ENCODE measurements around the gene SUSD1. TPM values are rescaled to one million over a fixed set of nuclear protein-coding genes. Genes with fewer than 3 reads are reported as not detected.

SUSD1 gene
- total and polyA plus RNA-seq, 4 experiments from 2014 or later, result 3.6 to 8.4 (median 5.8) TPM

- ChIA-PET CTCF (ENCODE audit: partially characterized antibody) (no interaction called here), POLR2A (ENCODE audit: partially characterized antibody) (interaction anchor here (1.6 kb wide), 1 partner anchor 10 kb away, joined by 4 read pairs; no protein-coding TSS in a partner anchor)
- Mint-ChIP-seq H3K4me1 (peaks cover 7 to 18% (median 10%) of the 10 kb centered on the region in 4 donors), H3K4me3 (no peak overlapping the region), H3K27me3 (no peaks in the 10 kb centered on the region), H3K27ac (no peak overlapping the region), H3K36me3 (peaks cover 0 to 7% of the 10 kb centered on the region in 2 donors), H3K9me3 (peaks cover 0 to 7% (median 1%) of the 10 kb centered on the region in 8 donors)
- Histone ChIP-seq H3K36me3 (ENCODE audit: insufficient read depth, low read length) (no peaks in the 10 kb centered on the region), H3K27me3 (ENCODE audit: insufficient read depth, low read length) (no peaks in the 10 kb centered on the region), H3K9me3 (ENCODE audit: control insufficient read depth in 1 of 2, low read length in 2 of 2) (no peaks in the 10 kb centered on the region), H3K27ac (ENCODE audit: low read depth, low read length) (no peak overlapping the region), H3K4me3 (ENCODE audit: low read length in 2 of 2) (no peak overlapping the region), H3K4me1 (ENCODE audit: insufficient read depth, low read length) (no peaks in the 10 kb centered on the region)
- DNase-seq, result no peak
- intact Hi-C loops (cut with micrococcal nuclease), result no loop called here
These were observed 11.6 kb upstream of the SUSD1 start for GRCh38 chr9:112186695-112187094.

- ChIA-PET CTCF (ENCODE audit: partially characterized antibody) (interaction anchor here (1.2 to 2.4 kb wide), 2 partner anchors 9 to 15 kb away, joined by 3 to 6 read pairs; no protein-coding TSS in a partner anchor), POLR2A (ENCODE audit: partially characterized antibody) (interaction anchor here (2.3 kb wide), 1 partner anchor 10 kb away, joined by 14 read pairs; the partner anchor contains the start of gene SUSD1)
- Mint-ChIP-seq H3K9me3 (peaks cover 0 to 3% (median 0%) of the 10 kb centered on the region in 8 donors), H3K36me3 (no peaks in the 10 kb centered on the region), H3K27ac (no peak overlapping the region), H3K4me1 (peaks cover 20 to 35% (median 25%) of the 10 kb centered on the region in 4 donors), H3K27me3 (no peaks in the 10 kb centered on the region), H3K4me3 (no peak overlapping the region)
- H3K9me3 ChIP-seq (ENCODE audit: control insufficient read depth in 1 of 2, low read length in 2 of 2), result no peaks in the 10 kb centered on the region
- H3K4me3 ChIP-seq (ENCODE audit: low read length in 2 of 2), result no peak overlapping the region
- no peak for DNase-seq
- peaks cover 16% of the 10 kb centered on the region for H3K4me1 ChIP-seq (ENCODE audit: insufficient read depth, low read length)
- no peaks in the 10 kb centered on the region for H3K27me3 ChIP-seq (ENCODE audit: insufficient read depth, low read length)
- intact Hi-C loops (cut with micrococcal nuclease), result no loop called here
- no peaks in the 10 kb centered on the region for H3K36me3 ChIP-seq (ENCODE audit: insufficient read depth, low read length)
- no peak overlapping the region for H3K27ac ChIP-seq (ENCODE audit: low read depth, low read length)
These were observed 9.8 kb upstream of the SUSD1 start for GRCh38 chr9:112184946-112185345.

GRCh38 chr9:112184221-112184620, 9.1 kb upstream of the SUSD1 start:
- no peaks in the 10 kb centered on the region for H3K9me3 ChIP-seq (ENCODE audit: control insufficient read depth in 1 of 2, low read length in 2 of 2)
- peaks cover 0 to 3% (median 0%) of the 10 kb centered on the region in 8 donors for H3K9me3 Mint-ChIP-seq
- H3K4me3 Mint-ChIP-seq, result no peak overlapping the region
- DNase-seq, result no peak
- CTCF ChIA-PET (ENCODE audit: partially characterized antibody), result interaction anchor here (0.9 to 2.4 kb wide), 4 partner anchors 8 to 86 kb away, joined by 3 to 6 read pairs (median 4); no protein-coding TSS in a partner anchor
- H3K27ac Mint-ChIP-seq, result no peak overlapping the region
- no peaks in the 10 kb centered on the region for H3K36me3 Mint-ChIP-seq
- no peak overlapping the region for H3K4me3 ChIP-seq (ENCODE audit: low read length in 2 of 2)
- H3K27me3 Mint-ChIP-seq, result no peaks in the 10 kb centered on the region
- H3K4me1 ChIP-seq (ENCODE audit: insufficient read depth, low read length), result peaks cover 23% of the 10 kb centered on the region
- H3K27me3 ChIP-seq (ENCODE audit: insufficient read depth, low read length), result no peaks in the 10 kb centered on the region
- peaks cover 23 to 40% (median 29%) of the 10 kb centered on the region in 4 donors for H3K4me1 Mint-ChIP-seq
- POLR2A ChIA-PET (ENCODE audit: partially characterized antibody), result interaction anchor here (2.3 kb wide), 1 partner anchor 9 kb away, joined by 14 read pairs; the partner anchor contains the start of gene SUSD1
- no peak overlapping the region for H3K27ac ChIP-seq (ENCODE audit: low read depth, low read length)
- intact Hi-C loops (cut with micrococcal nuclease), result no loop called here
- no peaks in the 10 kb centered on the region for H3K36me3 ChIP-seq (ENCODE audit: insufficient read depth, low read length)

GRCh38 chr9:112180387-112180881, 5.3 kb upstream of the SUSD1 start:
- H3K4me1 Mint-ChIP-seq, result peaks cover 44 to 68% (median 51%) of the 10 kb centered on the region in 4 donors
- CTCF ChIA-PET (ENCODE audit: partially characterized antibody), result no interaction called here
- intact Hi-C loops (cut with micrococcal nuclease), result no loop called here

GRCh38 chr9:112179816-112180215, 4.7 kb upstream of the SUSD1 start:
- H3K27ac Mint-ChIP-seq, result peak overlapping the region in 4 of 7 donors; percentile 50 to 85 (median 74)
- intact Hi-C loops (cut with micrococcal nuclease), result loop anchor here (5.0 to 10.0 kb wide), 2 partner anchors 83 to 535 kb away; partner anchors contain the start of gene INIP
- H3K36me3 ChIP-seq (ENCODE audit: insufficient read depth, low read length), result no peaks in the 10 kb centered on the region
- DNase-seq, result no peak
- no peak overlapping the region for H3K4me3 ChIP-seq (ENCODE audit: low read length in 2 of 2)
- peaks cover 0 to 3% (median 0%) of the 10 kb centered on the region in 8 donors for H3K9me3 Mint-ChIP-seq
- H3K36me3 Mint-ChIP-seq, result no peaks in the 10 kb centered on the region
- no peaks in the 10 kb centered on the region for H3K9me3 ChIP-seq (ENCODE audit: control insufficient read depth in 1 of 2, low read length in 2 of 2)
- H3K4me1 Mint-ChIP-seq, result peaks cover 46 to 71% (median 53%) of the 10 kb centered on the region in 4 donors
- H3K4me3 Mint-ChIP-seq, result peak overlapping the region in 4 of 8 donors; percentile 19 to 71 (median 38)
- ChIA-PET POLR2A (ENCODE audit: partially characterized antibody) (interaction anchor here (1.3 to 1.9 kb wide), 2 partner anchors 154 to 200 kb away, joined by 7 to 11 read pairs; partner anchors contain the start of genes HSDL2 and PTBP3), CTCF (ENCODE audit: partially characterized antibody) (interaction anchor here (0.7 kb wide), 1 partner anchor 60 kb away, joined by 3 read pairs; no protein-coding TSS in a partner anchor)
- peaks cover 57% of the 10 kb centered on the region for H3K4me1 ChIP-seq (ENCODE audit: insufficient read depth, low read length)
- no peak overlapping the region for H3K27ac ChIP-seq (ENCODE audit: low read depth, low read length)
- no peaks in the 10 kb centered on the region for H3K27me3 Mint-ChIP-seq
- no peaks in the 10 kb centered on the region for H3K27me3 ChIP-seq (ENCODE audit: insufficient read depth, low read length)

More at GRCh38 chr9:112180387-112180881, 5.3 kb upstream of the SUSD1 start:
- peak; percentile 41 to 83 (median 52) for DNase-seq
- Mint-ChIP-seq H3K36me3 (no peaks in the 10 kb centered on the region), H3K27me3 (no peaks in the 10 kb centered on the region), H3K27ac (peak overlapping the region; percentile 63 to 94 (median 85)), H3K9me3 (peaks cover 0 to 3% (median 0%) of the 10 kb centered on the region in 8 donors), H3K4me3 (peak overlapping the region in 7 of 8 donors; percentile 55 to 79 (median 71))
- H3K27ac ChIP-seq (ENCODE audit: low read depth, low read length), result no peak overlapping the region
- H3K4me3 ChIP-seq (ENCODE audit: low read length in 2 of 2), result no peak overlapping the region
- POLR2A ChIA-PET (ENCODE audit: partially characterized antibody), result interaction anchor here (0.8 to 1.9 kb wide), 3 partner anchors 35 to 199 kb away, joined by 3 to 11 read pairs (median 7); partner anchors contain the start of genes HSDL2 and PTBP3
- H3K36me3 ChIP-seq (ENCODE audit: insufficient read depth, low read length), result no peaks in the 10 kb centered on the region
- no peaks in the 10 kb centered on the region for H3K27me3 ChIP-seq (ENCODE audit: insufficient read depth, low read length)
- no peaks in the 10 kb centered on the region for H3K9me3 ChIP-seq (ENCODE audit: control insufficient read depth in 1 of 2, low read length in 2 of 2)
- H3K4me1 ChIP-seq (ENCODE audit: insufficient read depth, low read length), result peaks cover 55% of the 10 kb centered on the region

- Histone ChIP-seq H3K27ac (ENCODE audit: low read depth, low read length) (no peak overlapping the region), H3K9me3 (ENCODE audit: control insufficient read depth in 1 of 2, low read length in 2 of 2) (no peaks in the 10 kb centered on the region), H3K36me3 (ENCODE audit: insufficient read depth, low read length) (no peaks in the 10 kb centered on the region), H3K4me1 (ENCODE audit: insufficient read depth, low read length) (peaks cover 85% of the 10 kb centered on the region), H3K27me3 (ENCODE audit: insufficient read depth, low read length) (no peaks in the 10 kb centered on the region), H3K4me3 (ENCODE audit: low read length in 2 of 2) (no peak overlapping the region)
- DNase-seq, result peak; percentile 48 to 67 (median 64)
- CTCF ChIA-PET (ENCODE audit: partially characterized antibody), result interaction anchor here (0.8 to 2.4 kb wide), 15 partner anchors 9 to 346 kb away, joined by 3 to 11 read pairs (median 4); no protein-coding TSS in a partner anchor
- intact Hi-C loops (cut with micrococcal nuclease), result loop anchor here (5.0 to 10.0 kb wide), 2 partner anchors 79 to 538 kb away; partner anchors contain the start of gene INIP
- POLR2A ChIA-PET (ENCODE audit: partially characterized antibody), result interaction anchor here (0.7 to 4.3 kb wide), 14 partner anchors 7 to 280 kb away, joined by 3 to 45 read pairs (median 4); partner anchors contain the start of genes HSDL2, PTBP3 and UGCG
- Mint-ChIP-seq H3K36me3 (no peaks in the 10 kb centered on the region), H3K9me3 (no peaks in the 10 kb centered on the region), H3K27ac (peak overlapping the region; percentile 69 to 98 (median 94)), H3K4me1 (peaks cover 62 to 89% (median 75%) of the 10 kb centered on the region in 4 donors), H3K4me3 (peak overlapping the region; percentile 57 to 86 (median 66)), H3K27me3 (no peaks in the 10 kb centered on the region)
These were observed 1.4 kb upstream of the SUSD1 start for GRCh38 chr9:112176524-112176923.

Data from CD4-positive, alpha-beta memory T cell (primary cell).